ENCODE data around the gene HS6ST1.

HS6ST1 gene

DNA sequence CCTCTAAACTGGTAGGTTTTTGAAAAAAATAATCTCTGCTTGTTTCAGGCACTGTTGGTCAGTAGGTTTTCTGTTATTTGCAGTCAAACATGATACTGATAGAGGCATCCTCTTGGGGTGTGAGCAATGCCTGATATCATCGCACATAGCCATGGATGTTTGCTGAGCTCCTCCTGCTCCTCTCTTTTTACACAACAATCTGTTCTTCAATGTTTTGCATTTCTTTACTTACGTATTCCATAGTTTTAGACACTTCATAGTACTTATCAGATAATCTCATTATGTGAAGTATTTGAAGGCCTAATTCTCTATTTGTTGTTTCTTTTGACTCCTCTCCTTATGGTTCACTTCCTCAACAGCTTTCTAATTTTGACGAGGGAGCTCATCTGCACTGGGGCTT is 23.0 kb upstream of the HS6ST1 start:
- H3K4me3 Mint-ChIP-seq, result no peak overlapping the region
- ATAC-seq (no peak), DNase-seq (no peak)
- no peaks in the 10 kb centered on the region for H3K4me1 Mint-ChIP-seq
- no peak overlapping the region for H3K27ac Mint-ChIP-seq
- peaks cover 9% of the 10 kb centered on the region for H3K9me3 Mint-ChIP-seq
- H3K36me3 Mint-ChIP-seq (ENCODE audit: low read depth), result no peaks in the 10 kb centered on the region
- H3K27me3 Mint-ChIP-seq, result peaks cover 2% of the 10 kb centered on the region

DNA sequence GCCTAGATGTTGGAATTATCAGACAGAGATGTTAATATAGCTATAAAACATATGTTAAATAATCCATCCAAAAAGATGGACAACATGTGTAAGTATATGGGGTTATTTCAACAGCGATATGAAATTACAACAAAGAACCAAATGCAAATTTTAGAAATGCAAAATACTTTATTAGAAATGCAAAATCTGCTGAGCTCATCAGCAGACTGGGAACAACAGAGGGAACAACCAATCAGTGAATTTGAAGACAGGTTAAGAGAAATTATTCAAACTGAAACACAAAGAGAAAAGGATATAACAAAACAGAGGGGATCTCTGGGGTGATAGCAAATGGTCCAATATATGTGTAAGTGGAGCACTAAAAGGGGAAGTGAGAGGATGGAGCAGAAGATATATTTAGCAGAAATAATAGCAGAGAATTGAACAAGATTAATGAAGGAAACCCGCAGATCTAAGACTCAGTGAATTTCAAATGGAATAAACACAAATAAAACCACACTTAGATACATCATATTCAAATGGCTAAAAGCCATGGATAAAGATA is 13.5 kb upstream of the HS6ST1 start:
- no peak overlapping the region for H3K4me3 Mint-ChIP-seq
- peaks cover 11% of the 10 kb centered on the region for H3K36me3 Mint-ChIP-seq (ENCODE audit: low read depth)
- no peak overlapping the region for H3K27ac Mint-ChIP-seq
- peaks cover 19% of the 10 kb centered on the region for H3K9me3 Mint-ChIP-seq
- no peak for ATAC-seq
- peaks cover 12% of the 10 kb centered on the region for H3K27me3 Mint-ChIP-seq
- peaks cover 11% of the 10 kb centered on the region for H3K4me1 Mint-ChIP-seq
- DNase-seq, result no peak

DNA sequence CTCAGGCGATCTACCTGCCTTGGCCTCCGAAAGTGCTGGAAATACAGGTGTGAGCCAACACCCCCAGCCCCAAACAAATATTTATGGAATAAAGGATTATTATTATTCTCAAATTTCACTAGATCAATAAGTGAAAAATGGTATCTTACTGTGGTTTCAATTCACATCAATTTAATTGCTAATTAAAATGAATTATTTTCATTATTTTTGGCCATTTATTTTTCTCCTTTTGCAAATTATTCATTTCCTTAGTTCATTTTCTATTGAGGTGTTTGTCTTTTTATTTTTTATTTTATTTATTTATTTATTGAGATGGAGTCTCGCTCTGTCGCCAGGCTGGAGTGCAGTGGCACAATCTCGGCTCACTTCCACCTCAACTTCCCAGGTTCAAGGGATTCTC is 11.9 kb upstream of the HS6ST1 start:
- Mint-ChIP-seq H3K9me3 (peaks cover 19% of the 10 kb centered on the region), H3K4me1 (peaks cover 11% of the 10 kb centered on the region), H3K4me3 (no peak overlapping the region), H3K27ac (no peak overlapping the region), H3K36me3 (ENCODE audit: low read depth) (peaks cover 11% of the 10 kb centered on the region), H3K27me3 (peaks cover 12% of the 10 kb centered on the region)
- DNase-seq (no peak), ATAC-seq (no peak)

DNA sequence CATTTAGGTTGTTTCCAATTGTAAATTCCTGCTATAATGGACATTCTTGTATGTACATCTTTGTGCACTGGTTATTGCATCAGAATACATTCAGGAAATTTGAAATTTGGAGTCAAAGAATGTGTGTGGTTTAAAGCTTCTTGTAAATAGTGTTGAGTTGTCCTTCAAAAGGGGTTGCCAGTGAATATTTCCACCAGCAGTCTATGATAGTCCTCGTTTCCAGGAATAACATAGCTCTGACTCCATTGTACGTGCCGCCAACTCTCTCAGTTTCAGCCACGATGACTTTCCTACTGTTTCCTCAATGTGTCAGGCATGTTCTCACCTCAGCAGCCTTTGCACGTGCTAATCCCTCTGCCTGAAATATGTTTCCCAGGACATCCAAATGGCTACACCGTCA is 10.9 kb upstream of the HS6ST1 start:
- H3K4me3 Mint-ChIP-seq, result no peak overlapping the region
- H3K36me3 Mint-ChIP-seq (ENCODE audit: low read depth), result peaks cover 11% of the 10 kb centered on the region
- peak; percentile 76 for ATAC-seq
- no peak for DNase-seq
- H3K9me3 Mint-ChIP-seq, result peaks cover 19% of the 10 kb centered on the region
- peaks cover 11% of the 10 kb centered on the region for H3K4me1 Mint-ChIP-seq
- peaks cover 12% of the 10 kb centered on the region for H3K27me3 Mint-ChIP-seq
- H3K27ac Mint-ChIP-seq, result peak overlapping the region; percentile 57

DNA sequence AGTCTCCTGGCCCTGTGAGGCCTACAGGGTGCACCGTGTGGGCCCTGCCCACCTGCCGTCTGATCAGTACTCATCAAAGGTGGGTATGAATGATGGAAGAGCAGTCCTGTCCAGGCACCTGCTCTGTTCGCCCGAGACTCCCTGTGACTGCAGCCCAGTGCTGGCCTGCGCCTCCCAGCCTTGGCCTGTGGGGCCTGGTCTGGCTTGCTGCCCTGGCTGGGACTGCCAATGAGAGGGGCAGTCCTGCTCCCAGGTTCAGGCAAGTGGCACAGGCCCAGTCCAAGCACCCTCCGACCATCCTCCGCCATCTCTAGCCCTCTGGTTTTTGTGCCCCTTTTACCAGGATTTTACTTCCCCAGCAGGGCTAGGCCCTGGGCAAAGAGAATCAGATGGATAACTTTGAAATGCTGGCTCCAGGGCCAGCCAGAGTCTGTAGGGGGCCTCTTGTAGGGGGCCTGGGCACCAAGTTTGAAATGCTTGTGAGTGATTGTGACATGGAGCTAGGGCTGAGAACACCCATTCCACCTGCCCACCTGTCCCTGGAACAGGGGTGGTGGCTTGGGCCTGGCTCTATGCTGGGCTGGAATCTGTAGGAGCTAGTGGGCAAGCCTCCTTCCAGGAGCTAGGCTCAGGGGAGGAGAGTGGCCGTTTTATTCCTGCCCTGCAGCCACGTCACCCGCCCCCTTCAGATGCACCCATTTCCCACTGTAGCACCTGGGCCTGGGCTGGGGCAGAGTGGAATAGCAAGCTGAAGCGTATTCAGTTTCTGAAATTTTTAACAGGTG is 8.7 kb upstream of the HS6ST1 start:
- DNase-seq (no peak), ATAC-seq (no peak)
- Mint-ChIP-seq H3K27me3 (peaks cover 9% of the 10 kb centered on the region), H3K36me3 (ENCODE audit: low read depth) (peaks cover 9% of the 10 kb centered on the region), H3K4me1 (peaks cover 8% of the 10 kb centered on the region), H3K4me3 (no peak overlapping the region), H3K9me3 (peaks cover 13% of the 10 kb centered on the region), H3K27ac (no peak overlapping the region)

DNA sequence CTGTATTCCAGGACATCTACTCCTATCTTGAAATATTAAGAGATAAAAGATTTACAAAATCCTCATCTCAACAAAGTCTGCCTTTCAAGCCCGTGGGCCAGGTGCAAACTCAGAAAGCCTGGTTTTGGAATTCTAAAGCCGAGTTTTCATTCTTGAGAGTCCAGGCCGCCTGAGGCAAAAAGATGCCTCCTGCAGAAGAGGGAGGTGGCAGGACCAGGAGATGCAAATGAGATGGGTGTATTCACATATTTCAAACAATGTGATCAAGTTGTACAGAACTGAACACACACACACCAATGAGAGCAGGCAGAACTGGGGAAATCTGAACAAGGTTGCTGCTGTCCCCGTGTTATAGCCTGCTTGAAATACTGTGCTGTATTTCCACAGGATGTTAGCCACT is 7.7 kb upstream of the HS6ST1 start:
- Mint-ChIP-seq H3K27me3 (peaks cover 2% of the 10 kb centered on the region), H3K4me3 (no peak overlapping the region), H3K9me3 (peaks cover 2% of the 10 kb centered on the region), H3K4me1 (peaks cover 12% of the 10 kb centered on the region), H3K27ac (no peak overlapping the region), H3K36me3 (ENCODE audit: low read depth) (no peaks in the 10 kb centered on the region)
- ATAC-seq, result no peak
- no peak for DNase-seq

DNA sequence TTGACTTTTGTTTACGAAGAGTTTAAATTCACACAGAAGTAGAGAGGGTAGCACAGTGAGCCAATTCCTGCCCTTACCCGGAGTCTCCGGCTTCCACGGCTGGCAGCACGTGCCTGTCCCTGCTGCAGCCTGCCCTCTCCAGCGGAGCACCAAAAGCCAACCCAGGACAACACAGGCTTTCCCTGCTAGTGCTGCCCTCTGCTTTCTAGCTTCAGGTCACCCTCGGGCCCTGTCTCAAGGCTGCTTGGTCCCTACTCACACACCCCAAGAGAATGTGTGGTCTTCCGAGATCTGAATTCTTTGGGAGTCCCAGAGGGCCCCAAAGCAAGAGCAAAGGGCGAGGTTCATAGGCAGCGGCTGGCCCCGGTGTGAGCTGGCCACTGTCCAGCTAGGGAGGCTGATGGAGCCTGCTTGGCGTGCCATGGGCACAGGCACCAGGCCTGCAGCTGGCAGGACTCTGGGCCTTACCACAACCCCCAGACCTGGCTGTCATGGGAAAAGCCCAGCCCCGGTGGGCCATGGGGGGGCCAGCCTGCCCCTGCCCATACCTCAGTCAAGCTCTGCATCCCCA is 7.0 kb upstream of the HS6ST1 start:
- Mint-ChIP-seq H3K4me3 (no peak overlapping the region), H3K36me3 (ENCODE audit: low read depth) (no peaks in the 10 kb centered on the region), H3K27ac (no peak overlapping the region), H3K27me3 (peaks cover 2% of the 10 kb centered on the region), H3K4me1 (peaks cover 15% of the 10 kb centered on the region), H3K9me3 (no peaks in the 10 kb centered on the region)
- ATAC-seq (no peak), DNase-seq (no peak)

DNA sequence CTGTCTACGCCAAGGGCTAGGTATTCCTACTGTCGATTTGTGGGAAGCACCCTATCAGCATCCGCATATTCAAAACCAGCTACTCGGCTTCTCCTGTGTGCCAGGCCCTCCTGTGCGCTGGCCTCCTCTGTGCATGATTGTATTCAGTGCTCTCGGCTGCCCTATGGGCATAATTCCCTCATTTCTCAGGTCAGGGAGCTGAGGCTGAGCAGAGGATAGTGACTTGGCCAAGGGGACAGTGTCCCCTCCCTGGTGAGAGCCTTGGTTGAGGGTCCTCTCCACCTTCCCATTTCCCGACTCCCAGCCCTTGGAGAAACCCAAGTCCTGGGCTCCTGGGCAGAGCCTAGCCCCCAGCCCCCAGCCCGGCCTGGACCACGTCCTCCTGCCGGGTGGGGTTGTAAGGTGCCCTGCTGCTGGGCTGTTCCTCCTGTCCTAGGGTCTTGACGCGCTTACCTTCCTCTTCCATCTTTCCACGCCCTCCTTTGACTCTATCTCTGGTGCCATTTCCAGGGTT is 6.3 kb upstream of the HS6ST1 start:
- H3K9me3 Mint-ChIP-seq, result no peaks in the 10 kb centered on the region

DNA sequence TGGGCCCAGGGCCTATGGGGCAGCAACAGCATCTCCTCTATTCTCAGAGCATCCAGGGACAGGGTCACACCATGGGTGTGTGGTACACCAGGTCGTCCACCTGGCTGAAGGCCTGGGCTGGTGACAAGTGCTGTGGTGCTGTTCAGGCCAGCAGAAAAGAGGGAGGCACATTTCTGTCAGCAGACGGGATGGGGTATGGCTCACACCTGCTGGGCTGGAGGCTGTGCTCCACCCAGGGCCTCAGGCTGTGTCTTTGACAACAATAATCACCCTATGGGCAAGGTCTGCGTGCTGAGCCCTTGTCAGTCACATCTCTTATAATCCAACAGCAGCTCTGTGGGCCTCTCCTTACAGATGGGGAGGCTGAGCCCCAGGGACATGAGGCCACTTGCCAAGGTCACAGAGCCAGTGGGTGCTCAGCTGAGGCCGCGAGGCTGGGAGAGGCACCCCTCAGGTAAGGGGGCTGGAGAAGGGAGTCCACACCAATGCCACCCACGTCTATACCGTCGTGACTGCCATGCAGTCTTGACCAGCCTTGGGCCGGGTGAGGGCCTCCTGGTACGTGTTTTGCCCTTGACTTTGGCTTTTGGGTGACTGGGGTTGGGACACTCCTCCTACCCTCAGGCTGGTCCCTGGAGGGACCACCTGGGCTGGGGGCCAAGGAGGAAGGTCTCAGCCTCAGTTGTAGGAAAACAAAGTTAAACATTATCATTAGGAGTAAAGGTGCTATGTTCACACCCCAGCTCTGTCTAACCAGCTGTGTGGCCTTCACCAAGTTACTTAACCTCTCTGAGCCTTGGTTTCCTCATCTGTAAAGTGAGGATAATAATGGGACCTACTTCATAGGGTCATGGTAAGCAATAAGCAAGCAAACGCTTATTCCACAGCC is 5.6 kb upstream of the HS6ST1 start:
- H3K27ac Mint-ChIP-seq, result no peak overlapping the region
- DNase-seq, result no peak

More for the DNA sequence above, 6.3 kb upstream of the HS6ST1 start:
- ATAC-seq, result no peak
- Mint-ChIP-seq H3K4me1 (peaks cover 14% of the 10 kb centered on the region), H3K27ac (no peak overlapping the region), H3K4me3 (no peak overlapping the region), H3K27me3 (peaks cover under 1% of the 10 kb centered on the region), H3K36me3 (ENCODE audit: low read depth) (no peaks in the 10 kb centered on the region)
- DNase-seq, result no peak

DNA sequence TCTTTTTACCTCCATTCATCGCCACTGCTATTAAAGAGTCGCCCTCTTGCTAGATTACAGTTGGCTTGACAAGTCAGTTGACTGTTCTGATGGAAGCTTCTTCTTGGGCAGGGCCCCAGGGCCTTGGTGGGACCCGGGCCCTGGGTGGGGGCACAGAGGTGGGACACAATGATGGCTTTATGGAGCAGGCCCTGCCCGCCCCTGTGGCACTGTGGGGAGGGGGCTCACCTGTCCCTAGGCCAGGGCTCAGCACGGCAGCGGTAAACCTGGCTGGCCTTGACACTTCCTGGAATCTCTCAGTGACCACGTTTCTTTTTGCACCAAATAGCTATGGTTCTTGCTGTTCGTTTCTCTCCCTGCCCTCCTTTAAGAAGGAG is 4.9 kb upstream of the HS6ST1 start:
- H3K4me1 Mint-ChIP-seq, result peaks cover 8% of the 10 kb centered on the region
- ATAC-seq, result no peak
- H3K27ac Mint-ChIP-seq, result no peak overlapping the region
- no peaks in the 10 kb centered on the region for H3K36me3 Mint-ChIP-seq (ENCODE audit: low read depth)
- no peaks in the 10 kb centered on the region for H3K27me3 Mint-ChIP-seq
- DNase-seq, result no peak
- no peaks in the 10 kb centered on the region for H3K9me3 Mint-ChIP-seq
- peak overlapping the region; percentile 34 for H3K4me3 Mint-ChIP-seq

More for the DNA sequence above, 5.6 kb upstream of the HS6ST1 start:
- Mint-ChIP-seq H3K9me3 (no peaks in the 10 kb centered on the region), H3K4me3 (no peak overlapping the region), H3K36me3 (ENCODE audit: low read depth) (no peaks in the 10 kb centered on the region), H3K27me3 (no peaks in the 10 kb centered on the region), H3K4me1 (peaks cover 8% of the 10 kb centered on the region)
- ATAC-seq, result no peak

DNA sequence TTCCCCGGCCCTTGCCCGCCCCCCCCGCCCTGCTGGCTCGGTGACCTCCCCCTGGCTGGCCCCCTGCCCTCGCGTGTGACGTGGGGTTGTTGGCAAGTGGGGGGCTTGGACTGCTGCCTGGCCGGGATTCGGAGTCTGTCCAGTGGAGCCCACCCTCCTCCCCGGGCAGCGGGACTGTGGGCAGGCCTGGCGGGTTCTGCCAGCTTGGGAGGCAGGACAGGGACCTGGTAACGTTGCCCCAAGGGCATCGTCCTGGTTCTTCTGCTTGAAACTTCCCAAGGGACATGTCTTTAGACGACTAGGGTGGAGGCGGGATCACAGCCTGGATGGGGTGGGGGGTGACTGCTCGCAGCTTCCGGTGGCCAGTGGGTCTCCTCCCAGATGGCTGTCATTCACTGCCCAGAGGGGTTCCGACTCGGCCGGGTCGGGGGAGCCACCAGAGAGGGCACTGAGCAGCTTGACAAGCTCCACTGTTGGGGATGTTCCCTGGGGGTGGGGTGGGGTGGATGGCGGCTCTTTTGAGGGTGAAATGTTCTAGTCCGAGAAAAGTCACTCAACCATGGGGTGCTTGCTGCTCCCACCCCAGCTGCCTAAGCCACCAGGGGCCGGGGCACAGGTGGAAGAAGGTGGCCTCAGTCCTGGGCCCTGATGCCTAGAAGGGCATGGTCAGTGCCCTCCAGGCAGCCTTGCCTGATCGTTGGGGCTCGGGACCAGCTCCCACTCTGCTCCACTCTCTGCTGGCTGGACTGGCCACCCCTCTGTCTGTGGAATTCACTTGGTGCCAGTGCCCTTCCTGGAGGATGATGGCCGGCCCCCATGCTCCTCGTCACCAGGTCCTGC is 4.3 kb upstream of the HS6ST1 start:
- no peak for DNase-seq
- Mint-ChIP-seq H3K4me3 (peak overlapping the region; percentile 34), H3K36me3 (ENCODE audit: low read depth) (no peaks in the 10 kb centered on the region), H3K27ac (no peak overlapping the region), H3K4me1 (peaks cover 8% of the 10 kb centered on the region), H3K9me3 (no peaks in the 10 kb centered on the region), H3K27me3 (no peaks in the 10 kb centered on the region)
- no peak for ATAC-seq

DNA sequence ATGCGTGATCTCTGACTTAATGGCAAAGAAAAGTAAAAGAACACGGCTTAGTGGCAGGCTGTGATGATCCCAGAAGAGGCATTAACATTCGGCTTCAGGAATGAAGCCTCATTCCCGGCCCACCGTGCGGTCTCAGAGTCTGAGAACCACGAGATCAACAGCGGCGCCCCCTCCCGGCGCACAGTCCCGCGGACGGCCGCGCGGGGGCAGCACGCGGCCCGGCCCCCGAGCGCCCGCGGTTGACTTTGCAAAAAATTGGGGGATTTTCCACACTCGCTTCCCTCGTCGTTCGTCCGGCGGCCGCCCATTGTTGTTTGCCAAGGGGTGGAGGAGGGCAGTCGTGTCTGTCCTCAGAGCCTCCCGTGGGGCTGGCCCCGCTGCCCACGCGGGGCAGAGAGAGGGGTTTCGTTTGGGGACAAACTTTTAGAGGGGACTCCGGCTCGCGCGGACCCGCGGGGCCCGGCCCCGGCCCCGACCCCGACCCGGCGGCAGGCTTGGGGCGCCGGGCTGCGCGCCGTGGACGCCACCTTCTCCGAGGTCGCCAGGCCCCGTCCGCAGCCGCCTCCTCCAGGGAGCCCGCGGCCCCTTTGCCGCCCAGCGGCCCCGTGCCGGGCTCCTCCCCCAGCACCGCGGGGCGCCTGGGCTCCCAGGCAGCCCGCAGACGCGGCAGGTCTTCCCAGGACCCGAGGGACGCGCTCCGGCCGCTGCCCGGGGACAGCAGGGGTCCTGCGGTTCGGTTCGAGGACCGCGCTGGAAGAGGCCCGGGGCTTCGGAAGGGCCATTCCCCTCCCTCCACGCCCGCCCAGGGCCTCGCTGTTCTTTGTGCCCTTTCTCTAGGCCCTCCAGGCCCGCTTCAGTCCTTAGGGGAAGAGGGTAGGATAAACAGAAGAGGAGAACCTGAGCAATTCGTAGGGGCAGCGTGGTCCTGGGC is 3.4 kb upstream of the HS6ST1 start:
- H3K27ac Mint-ChIP-seq, result peak overlapping the region; percentile 59
- H3K9me3 Mint-ChIP-seq, result no peaks in the 10 kb centered on the region
- ATAC-seq (peak; percentile 39), DNase-seq (peak; percentile 86)
- no peaks in the 10 kb centered on the region for H3K36me3 Mint-ChIP-seq (ENCODE audit: low read depth)
- peak overlapping the region; percentile 59 for H3K4me3 Mint-ChIP-seq
- H3K27me3 Mint-ChIP-seq, result no peaks in the 10 kb centered on the region
- peaks cover 11% of the 10 kb centered on the region for H3K4me1 Mint-ChIP-seq
